A673 (cell line): ENCODE measurements around the gene CCDC169.

Experiments used
- CTCF ChIP-seq: fragments of 300-800, 200-600 bp; sonication (generic); conservative IDR thresholded peaks from 2 replicates; pipeline ENCODE4 v1.5.1; 2017; ENCODE audit warnings: low read depth, mild to moderate bottlenecking, antibody characterized with exemption, low read length, moderate library complexity, mixed read lengths
- EZH2 ChIP-seq: fragments of 200-600 bp; sonication (generic); IDR thresholded peaks from 2 replicates; pipeline ENCODE4 v1.6.1; 2017; ENCODE audit warnings: borderline replicate concordance, low read depth, mild to moderate bottlenecking, mixed read lengths, antibody characterized with exemption, low read length; ENCODE audit not compliant: poor library complexity, severe bottlenecking

DNA sequence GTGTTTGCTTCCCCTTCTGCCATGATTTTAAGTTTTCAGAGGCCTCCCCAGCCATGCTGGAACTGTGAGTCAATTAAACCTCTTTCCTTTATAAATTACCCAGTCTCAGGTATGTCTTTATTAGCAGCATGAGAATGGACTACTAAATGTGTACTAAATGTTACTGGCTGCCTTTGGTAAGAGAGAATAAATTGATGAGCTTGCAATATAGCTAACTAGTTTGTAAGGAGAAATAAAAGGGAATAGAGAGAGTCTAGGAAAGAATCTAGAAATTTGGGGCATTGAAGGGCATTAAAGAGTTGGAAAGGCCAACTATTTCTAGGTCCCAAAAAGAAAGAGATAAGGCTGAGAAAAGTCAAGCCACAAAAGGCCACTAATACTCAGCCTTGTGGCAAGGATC lies 77.7 kb downstream of the CCDC169 start:
- no peak for TF ChIP-seq CTCF
- no peak for TF ChIP-seq EZH2
